Stomach (tissue), 9 donors: ENCODE measurements around the gene URM1. TPM values are rescaled to one million over a fixed set of nuclear protein-coding genes. Genes with fewer than 3 reads are reported as not detected.

ENCODE experiments used
- DNase-seq, 2 donors: peaks; one replicate each; pipeline versions ENCODE4 v3.0.0 to v3.0.0-alpha.2; 2013 to 2019
- H3K27ac ChIP-seq, 5 donors: fragments of 200-600 bp in 4 of 5; sonication (generic) in 4 of 5; one replicate each; pipeline ENCODE4 v1.5.1; 2013 to 2019; ENCODE audit warnings: mild to moderate bottlenecking in 1 of 5, moderate library complexity in 1 of 5
- H3K27me3 ChIP-seq, 3 donors: fragments of 200-600 bp; sonication (generic); one replicate each; pipeline ENCODE4 v1.5.1; 2017 to 2019; ENCODE audit warnings: mixed run types in 1 of 3
- H3K36me3 ChIP-seq, 4 donors: fragments of 200-600 bp; sonication (generic); 1 replicate in 3 of 4; 2 replicates in 1 of 4; pipeline ENCODE4 v1.5.1; 2016 to 2019
- H3K4me1 ChIP-seq, 4 donors: fragments of 200-600 bp; sonication (generic); one replicate each; pipeline ENCODE4 v1.5.1; 2016 to 2019
- H3K4me3 ChIP-seq, 4 donors: fragments of 200-600 bp; sonication (generic) in 3 of 4; one replicate each; pipeline ENCODE4 v1.5.1; 2016 to 2019; ENCODE audit warnings: mild to moderate bottlenecking in 1 of 4
- H3K9me3 ChIP-seq, 4 donors: fragments of 200-600 bp; sonication (generic); one replicate each; pipeline ENCODE4 v1.5.1; 2016 to 2019
- EP300 ChIP-seq: sonication (generic); formaldehyde crosslinking; IDR thresholded peaks from one replicate; pipeline ENCODE4 v1.6.1; 2017; ENCODE audit warnings: antibody characterized with exemption
- POLR2A ChIP-seq, 4 donors: fragments of 450-650 bp; IDR thresholded peaks; one replicate each; pipeline ENCODE4 v1.6.1; 2016; ENCODE audit warnings: antibody characterized with exemption in 4 of 4, control low read depth in 2 of 4, mild to moderate bottlenecking in 1 of 4, moderate library complexity in 1 of 4
- POLR2AphosphoS5 ChIP-seq, 3 donors: sonication (generic); formaldehyde crosslinking; IDR thresholded peaks; one replicate each; pipeline ENCODE4 v1.6.1; 2016; ENCODE audit warnings: antibody characterized with exemption in 3 of 3
- WGBS, 5 donors: extraction: QIAGEN DNeasy Blood & Tissue Kit in 3 of 5; methylation state at CpG; one replicate each; pipeline versions ENCODE4 v1.1.5 to v1.1.7; 2013 to 2018; 5-methylcytosine and 5-hydroxymethylcytosine counted together
- intact Hi-C: fragments of 100-400 bp; cut with DNase I; formaldehyde crosslinking; loops from one replicate; pipeline ENCODE4 v1.15.1; 2023; ENCODE audit warnings: low total_unique reads
- polyA plus RNA-seq, 3 donors: library from polyadenylated mRNA; stranded (reverse); fragments of 200-250 nt; gene quantifications; one replicate each; pipeline ENCODE4 v1.2.3, GENCODE V29; 2013
- total RNA-seq, 5 donors: library from RNA; depleted of rRNA; stranded (reverse); fragments of >200 nt; gene quantifications; one replicate each; pipeline versions ENCODE4 v1.1.0 to v1.2.3, GENCODE V29; 2014 to 2016
- TF ChIP-seq, protein P1 (sequence below), 7 experiments: fragments of 450-650 bp in 4 of 7; fragments of 200-600 bp in 3 of 7; sonication (generic) in 3 of 7; IDR thresholded peaks; one replicate each; pipeline ENCODE4 v1.5.1; 2016 to 2019; ENCODE audit warnings: antibody characterized with exemption in 7 of 7, control low read depth in 2 of 7, mild to moderate bottlenecking in 1 of 7
- donor health status: healthy with polysubstance abuse.
- donor health status: Bipolar disorder and iron deficiency.
- donor health status: healthy.

Gene URM1
- total and polyA plus RNA-seq, 8 donors = 0.58 to 59.3 (median 25.9) TPM

DNA sequence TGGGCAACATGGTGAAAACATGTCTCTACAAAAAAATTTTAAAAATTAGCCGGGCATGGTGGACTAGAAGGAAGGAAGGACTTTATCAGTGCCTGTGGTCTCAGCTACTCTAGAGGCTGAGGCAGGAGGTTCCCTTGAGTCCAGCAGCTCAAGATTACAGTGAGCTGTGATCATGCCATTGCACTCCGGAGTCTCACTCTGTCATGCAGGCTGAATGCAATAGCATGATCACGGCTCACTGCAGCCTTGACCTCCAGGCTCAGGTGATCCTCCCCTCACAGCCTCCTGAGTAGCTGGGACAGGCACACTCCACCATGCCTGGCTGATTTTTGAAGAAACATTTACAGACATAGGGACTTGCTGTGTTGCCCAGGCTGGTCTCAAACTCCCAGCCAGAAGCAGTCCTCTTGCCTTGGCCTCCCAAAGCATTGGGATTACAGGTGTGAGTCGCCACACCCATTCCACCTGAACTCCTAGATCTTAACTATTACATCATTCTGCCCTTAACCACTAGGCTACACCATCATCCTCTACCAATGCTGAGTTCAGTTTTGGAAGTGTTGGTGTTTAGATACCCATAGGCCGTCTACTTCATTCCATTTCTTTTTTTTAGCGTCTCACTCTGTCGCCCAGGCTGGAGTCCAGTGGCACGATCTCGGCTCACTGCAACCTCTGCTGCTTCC is 2.0 kb upstream of the URM1 start:
- Histone ChIP-seq H3K4me1 (peaks cover 31 to 49% (median 44%) of the 10 kb centered on the region in 4 donors), H3K36me3 (peaks cover 0 to 13% (median 7%) of the 10 kb centered on the region in 4 donors), H3K4me3 (no peak overlapping the region), H3K9me3 (no peaks in the 10 kb centered on the region), H3K27ac (no peak overlapping the region), H3K27me3 (no peaks in the 10 kb centered on the region)
- TF ChIP-seq, protein P1, sequence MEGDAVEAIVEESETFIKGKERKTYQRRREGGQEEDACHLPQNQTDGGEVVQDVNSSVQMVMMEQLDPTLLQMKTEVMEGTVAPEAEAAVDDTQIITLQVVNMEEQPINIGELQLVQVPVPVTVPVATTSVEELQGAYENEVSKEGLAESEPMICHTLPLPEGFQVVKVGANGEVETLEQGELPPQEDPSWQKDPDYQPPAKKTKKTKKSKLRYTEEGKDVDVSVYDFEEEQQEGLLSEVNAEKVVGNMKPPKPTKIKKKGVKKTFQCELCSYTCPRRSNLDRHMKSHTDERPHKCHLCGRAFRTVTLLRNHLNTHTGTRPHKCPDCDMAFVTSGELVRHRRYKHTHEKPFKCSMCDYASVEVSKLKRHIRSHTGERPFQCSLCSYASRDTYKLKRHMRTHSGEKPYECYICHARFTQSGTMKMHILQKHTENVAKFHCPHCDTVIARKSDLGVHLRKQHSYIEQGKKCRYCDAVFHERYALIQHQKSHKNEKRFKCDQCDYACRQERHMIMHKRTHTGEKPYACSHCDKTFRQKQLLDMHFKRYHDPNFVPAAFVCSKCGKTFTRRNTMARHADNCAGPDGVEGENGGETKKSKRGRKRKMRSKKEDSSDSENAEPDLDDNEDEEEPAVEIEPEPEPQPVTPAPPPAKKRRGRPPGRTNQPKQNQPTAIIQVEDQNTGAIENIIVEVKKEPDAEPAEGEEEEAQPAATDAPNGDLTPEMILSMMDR (IDR thresholded peaks at IDR 0.05) = no peak
- TF ChIP-seq POLR2A (IDR thresholded peaks at IDR 0.05) (no peak), POLR2AphosphoS5 (IDR thresholded peaks at IDR 0.05) (no peak)
- 86 to 96% (median 95%) methylated on average over 9 of the region's 9 CpGs for whole genome bisulfite sequencing, 5 donors
- no peak for DNase-seq
- intact Hi-C loops = no loop called here

DNA sequence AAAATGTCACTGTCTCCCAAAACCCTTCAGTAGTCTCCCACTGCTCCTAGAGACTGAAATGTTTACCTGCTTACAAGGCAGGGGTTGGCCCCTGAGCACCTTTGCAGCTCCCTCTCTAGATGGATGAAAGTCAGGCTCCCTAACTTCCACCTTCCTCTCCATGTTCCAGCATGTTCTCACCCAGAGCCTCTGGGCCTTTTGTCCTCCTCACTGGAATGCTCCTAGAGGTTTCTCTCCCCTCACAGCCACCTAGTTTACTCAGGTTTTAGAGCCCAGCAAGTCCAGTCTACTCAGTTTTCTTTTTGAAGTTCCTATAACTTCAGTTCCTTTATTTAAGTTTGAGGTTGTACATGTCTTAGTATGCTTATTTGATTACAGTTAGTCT is 815 bp upstream of the URM1 start:
- peaks cover 0 to 25% (median 19%) of the 10 kb centered on the region in 4 donors for H3K36me3 ChIP-seq
- H3K4me3 ChIP-seq = peak overlapping the region; percentile 65 to 92 (median 78)
- H3K27me3 ChIP-seq = no peaks in the 10 kb centered on the region
- peak overlapping the region; percentile 91 to 95 (median 92) for H3K27ac ChIP-seq
- no peaks in the 10 kb centered on the region for H3K9me3 ChIP-seq
- no peak for DNase-seq
- intact Hi-C loops = loop anchor here (10.0 kb wide), 1 partner anchor 124 kb away; no protein-coding TSS in a partner anchor
- H3K4me1 ChIP-seq = peaks cover 21 to 38% (median 33%) of the 10 kb centered on the region in 4 donors
- no peak for TF ChIP-seq POLR2A (IDR thresholded peaks at IDR 0.05)
- TF ChIP-seq, protein P1 (IDR thresholded peaks at IDR 0.05) = no peak
- no peak for TF ChIP-seq EP300
- no peak for TF ChIP-seq POLR2AphosphoS5 (IDR thresholded peaks at IDR 0.05)

DNA sequence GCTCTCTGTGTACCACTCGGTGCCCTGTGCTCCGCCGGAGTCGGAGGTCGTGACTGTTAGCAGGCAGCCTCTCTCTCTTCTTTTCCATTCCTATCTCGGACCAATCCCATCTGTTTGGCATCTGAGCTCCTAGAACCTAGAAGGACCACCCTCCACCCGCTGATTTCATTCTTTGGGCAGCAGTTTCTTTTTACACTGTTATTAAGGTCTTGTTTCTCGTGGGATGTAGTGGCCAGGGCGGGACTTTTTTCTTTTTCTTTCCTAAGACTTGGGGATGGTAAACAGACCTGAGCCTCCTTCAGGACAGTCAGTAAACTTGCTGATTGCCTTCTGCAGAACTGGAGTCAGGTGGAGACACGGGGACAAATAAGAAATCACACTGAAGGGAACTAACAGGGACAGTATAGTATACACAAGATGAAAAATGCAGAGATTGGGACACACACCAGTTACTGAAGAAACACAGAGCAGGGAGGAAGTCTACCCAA is 500 bp downstream of the URM1 start:
- peaks cover 20 to 42% (median 32%) of the 10 kb centered on the region in 4 donors for H3K4me1 ChIP-seq
- intact Hi-C loops = loop anchor here (10.0 kb wide), 1 partner anchor 123 kb away; no protein-coding TSS in a partner anchor
- peak overlapping the region; percentile 65 to 92 (median 78) for H3K4me3 ChIP-seq
- 0 to 1% (median 1%) methylated on average over 10 of the region's 10 CpGs for WGBS, 5 donors
- peak overlapping the region; percentile 59 to 95 (median 91) for H3K27ac ChIP-seq
- TF ChIP-seq POLR2AphosphoS5 (IDR thresholded peaks at IDR 0.05) (no peak), POLR2A (IDR thresholded peaks at IDR 0.05) (no peak), EP300 (no peak)
- TF ChIP-seq, protein P1 (IDR thresholded peaks at IDR 0.05) = no peak
- H3K27me3 ChIP-seq = no peaks in the 10 kb centered on the region
- H3K9me3 ChIP-seq = no peaks in the 10 kb centered on the region
- no peak for DNase-seq
- peaks cover 0 to 33% (median 28%) of the 10 kb centered on the region in 4 donors for H3K36me3 ChIP-seq

DNA sequence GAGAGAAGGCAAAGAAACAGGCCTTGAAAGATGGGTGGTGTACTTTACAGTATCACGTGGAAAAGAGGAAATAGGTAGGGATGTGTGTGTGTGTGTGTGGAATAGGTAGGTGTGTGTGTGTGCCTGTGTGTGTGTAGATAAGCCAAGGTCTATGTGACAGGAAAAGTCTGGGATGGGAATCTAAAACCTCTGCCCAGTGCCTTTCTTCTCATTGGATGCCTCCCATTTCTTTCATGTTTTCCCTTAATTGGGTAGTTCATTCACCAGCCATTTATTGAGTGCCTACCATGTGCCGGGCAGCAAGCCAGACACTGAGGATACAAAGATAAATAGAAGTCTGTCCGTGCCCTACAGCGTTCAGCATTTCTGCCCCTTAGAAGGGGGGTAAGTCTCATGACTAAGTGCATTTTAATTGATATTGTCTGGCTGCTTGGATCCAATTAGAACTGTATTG is 1.0 kb downstream of the URM1 start:
- 17 to 33% (median 24%) methylated on average over 4 of the region's 4 CpGs for WGBS, 5 donors
- intact Hi-C loops = loop anchor here (10.0 kb wide), 1 partner anchor 123 kb away; no protein-coding TSS in a partner anchor
- H3K36me3 ChIP-seq = peaks cover 0 to 35% (median 28%) of the 10 kb centered on the region in 4 donors
- H3K27me3 ChIP-seq = no peaks in the 10 kb centered on the region
- peak overlapping the region in 4 of 5 donors; percentile 91 to 95 (median 92) for H3K27ac ChIP-seq
- no peak for TF ChIP-seq POLR2AphosphoS5 (IDR thresholded peaks at IDR 0.05)
- no peak for TF ChIP-seq EP300
- TF ChIP-seq, protein P1 (IDR thresholded peaks at IDR 0.05) = no peak
- TF ChIP-seq POLR2A (IDR thresholded peaks at IDR 0.05) = no peak
- H3K4me3 ChIP-seq = peak overlapping the region; percentile 65 to 92 (median 78)
- DNase-seq = peak in 1 of 2 donors; percentile 49
- peaks cover 20 to 42% (median 32%) of the 10 kb centered on the region in 4 donors for H3K4me1 ChIP-seq
- no peaks in the 10 kb centered on the region for H3K9me3 ChIP-seq
